ENCODE measurements around the gene HBG1.

HBG1 gene

DNA sequence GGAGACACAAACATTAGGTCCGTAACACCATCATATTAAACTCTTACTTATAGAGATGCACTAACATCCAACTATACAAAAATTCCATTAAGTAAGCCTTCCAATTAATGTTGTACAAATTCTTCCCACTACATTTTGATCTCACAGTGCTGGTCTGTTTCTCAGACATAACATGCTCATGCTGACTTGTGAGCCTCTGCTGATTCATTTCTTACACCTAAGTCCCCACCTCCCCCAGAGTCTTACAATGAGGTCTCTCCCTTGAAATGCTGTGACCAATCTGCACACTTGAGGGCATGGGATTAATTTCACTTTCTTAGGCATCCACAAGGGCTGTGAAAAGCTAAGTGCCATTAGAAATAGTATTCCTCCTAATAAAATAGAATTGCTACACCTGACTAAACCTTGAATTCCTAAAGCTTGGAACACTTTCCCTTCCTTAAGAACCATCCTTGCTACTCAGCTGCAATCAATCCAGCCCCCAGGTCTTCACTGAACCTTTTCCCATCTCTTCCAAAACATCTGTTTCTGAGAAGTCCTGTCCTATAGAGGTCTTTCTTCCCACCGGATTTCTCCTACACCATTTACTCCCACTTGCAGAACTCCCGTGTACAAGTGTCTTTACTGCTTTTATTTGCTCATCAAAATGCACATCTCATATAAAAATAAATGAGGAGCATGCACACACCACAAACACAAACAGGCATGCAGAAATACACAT is 2.0 kb downstream of the HBG1 start:
- no peak for DNase-seq (ENCODE audit: low read depth, low spot score)

DNA sequence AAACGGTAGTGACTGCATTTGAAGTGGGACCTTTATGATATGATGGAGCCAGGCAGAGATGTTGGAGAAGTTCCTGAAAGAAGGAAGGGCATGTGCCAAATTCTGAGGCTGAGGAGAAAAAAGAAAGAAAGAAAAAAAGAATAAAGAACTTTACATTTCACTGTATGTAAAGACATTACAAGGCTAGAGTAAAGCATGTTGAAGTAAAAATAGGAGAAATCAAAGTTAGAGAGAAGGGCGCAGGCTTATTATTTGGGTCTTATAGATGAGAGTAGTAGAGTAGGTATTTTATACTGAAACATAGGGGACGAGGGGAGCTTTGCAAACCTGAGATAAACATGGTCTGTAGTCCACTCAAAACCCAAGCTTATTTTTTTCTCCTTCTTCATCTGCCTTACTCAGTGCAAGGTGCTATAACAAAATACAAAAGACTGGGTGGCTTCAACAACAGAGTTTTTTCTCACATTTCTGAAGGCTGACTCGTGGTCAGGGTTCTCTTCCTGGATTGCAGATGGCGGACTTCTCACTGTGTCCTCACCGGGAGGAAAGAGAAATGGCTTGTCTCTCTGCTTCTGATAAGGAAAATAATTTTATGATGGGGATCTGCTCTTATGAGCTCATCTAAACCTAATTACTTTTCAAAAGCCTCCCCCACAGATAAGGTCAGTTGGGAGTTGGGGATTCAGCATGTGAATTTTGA is 2.7 kb downstream of the HBG1 start:
- DNase-seq (ENCODE audit: low read depth, low spot score): no peak

DNA sequence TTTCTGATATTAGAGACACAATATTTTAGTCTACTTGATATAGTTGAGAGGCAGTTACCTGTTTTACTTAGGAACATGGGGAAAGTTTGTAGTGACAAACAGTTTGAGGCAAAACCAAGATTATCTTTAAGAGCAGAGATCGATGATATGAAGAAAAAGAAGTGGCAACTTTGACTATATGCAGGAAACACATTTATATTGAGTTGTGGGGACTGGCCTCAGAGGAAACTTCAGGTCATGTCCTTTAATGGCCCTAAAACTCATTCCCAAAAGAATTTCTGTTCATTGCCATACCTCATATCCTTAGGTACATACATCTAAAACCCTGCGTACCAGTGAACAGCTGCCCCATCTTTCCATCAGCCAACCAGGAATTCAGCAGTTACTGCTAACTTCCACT is 4.5 kb downstream of the HBG1 start:
- DNase-seq (ENCODE audit: low read depth, low spot score): no peak

DNA sequence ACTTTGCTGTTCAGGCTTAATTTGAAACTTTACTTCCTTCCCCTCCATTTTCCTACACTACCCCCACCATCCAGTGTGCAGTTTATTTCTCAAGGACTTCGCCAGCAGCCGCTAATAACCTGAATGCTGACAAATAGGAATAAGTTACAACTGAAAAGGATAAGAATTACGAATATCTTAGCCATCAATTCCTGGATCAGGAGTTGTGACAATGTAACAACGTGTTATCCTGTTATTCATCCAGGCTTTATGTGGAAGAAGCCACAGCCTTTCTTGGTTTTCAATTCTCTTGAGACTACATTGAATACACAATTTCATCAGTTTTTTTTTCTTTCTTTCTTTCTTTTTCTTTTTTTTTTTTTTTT is 5.9 kb downstream of the HBG1 start:
- DNase-seq (ENCODE audit: low read depth, low spot score): no peak

DNA sequence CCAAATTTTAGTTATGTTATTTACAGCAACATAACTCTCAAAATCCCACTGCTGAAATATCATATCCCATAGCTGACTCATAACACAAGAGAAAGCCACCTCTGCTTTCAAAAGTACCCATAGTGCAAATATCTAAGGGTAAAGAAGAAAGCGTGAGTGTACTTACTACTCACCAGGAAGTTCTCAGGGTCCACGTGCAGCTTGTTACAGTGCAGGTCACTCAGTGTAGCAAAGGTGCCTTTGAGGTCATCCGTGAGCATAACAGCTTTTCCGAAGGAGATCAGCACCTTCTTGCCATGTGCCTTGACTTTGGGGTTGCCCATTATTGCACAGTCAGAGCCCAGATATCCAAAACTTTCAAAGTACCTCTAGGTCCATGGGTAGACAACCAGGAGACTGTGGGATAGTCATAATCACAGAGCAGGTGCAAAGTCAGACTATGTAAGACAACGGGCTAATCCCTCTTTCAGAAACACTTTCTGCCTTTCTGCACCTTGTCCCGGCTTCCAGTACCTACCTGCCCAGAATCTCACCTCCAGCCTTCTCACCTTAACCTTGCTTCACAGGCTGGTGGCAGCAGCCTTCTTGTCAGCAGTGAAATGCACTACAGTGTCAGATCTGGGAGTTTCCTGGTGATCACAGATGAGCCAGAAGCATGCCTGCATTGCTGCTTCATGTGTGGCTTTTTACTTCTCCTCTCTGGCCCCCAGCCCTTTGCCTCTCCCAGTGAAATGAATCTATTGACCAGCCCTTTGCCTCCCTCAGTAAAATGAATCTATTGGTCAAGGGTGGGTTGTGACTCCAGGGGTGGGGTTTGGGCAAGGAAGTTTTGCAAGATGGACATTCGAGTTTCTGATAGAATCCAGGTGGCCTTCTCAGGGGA is 6.5 kb downstream of the HBG1 start:
- DNase-seq (ENCODE audit: low read depth, low spot score): no peak

DNA sequence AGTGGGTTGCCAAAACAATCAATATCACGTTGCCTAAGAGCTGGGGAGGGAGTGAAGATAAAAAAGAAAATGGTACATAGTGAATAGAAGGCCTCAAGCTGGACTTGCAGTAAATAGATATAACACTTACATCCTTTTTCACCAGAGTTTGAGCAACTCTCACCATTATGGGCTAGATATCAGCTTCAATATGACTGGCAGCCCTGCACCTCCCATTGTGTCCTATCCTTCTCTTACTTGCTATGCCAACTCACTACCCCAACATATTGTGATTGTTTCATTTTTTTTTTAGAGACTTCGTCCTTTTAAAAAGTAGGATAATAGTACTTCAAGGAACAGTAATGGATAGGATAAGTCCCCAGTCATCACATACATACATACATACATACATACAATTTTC is 7.4 kb downstream of the HBG1 start:
- DNase-seq (ENCODE audit: low read depth, low spot score): no peak

DNA sequence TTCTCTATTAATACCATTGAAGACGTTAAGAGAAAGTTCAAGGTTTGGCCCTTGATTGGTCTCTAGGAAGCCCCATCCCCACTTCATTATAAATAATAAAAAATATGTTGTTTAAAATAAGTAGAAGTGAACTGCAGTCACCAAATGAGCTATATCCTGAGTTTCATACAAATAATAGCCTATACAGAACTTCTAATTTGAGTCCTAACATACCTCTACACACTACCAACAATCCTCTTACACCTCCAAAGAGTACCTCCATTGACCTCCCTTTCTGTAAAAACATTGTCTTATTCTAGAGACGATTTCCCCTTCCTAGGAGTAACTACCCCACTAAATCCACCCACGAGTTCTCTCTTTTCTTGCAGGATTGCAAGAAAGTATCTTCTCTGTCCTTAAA is 8.2 kb downstream of the HBG1 start:
- DNase-seq (ENCODE audit: low read depth, low spot score): no peak

DNA sequence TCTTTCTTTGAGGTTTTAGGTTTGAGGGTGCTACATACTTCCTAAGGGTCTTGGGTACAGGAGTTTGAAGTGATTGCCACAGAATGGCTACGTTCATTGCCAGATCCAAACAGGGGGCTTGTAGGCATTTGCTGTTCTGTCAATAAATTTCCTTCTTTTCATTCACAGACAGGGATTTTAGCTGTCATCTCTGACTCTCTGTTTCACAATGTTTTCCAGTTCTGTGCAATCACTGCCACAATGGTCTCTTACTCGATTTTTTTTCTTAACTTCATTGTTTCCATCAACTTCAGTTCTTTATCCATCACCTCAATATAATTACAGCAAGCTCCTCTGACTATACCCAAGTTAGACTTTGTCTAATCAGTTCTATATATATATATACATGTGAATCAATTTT is 9.2 kb downstream of the HBG1 start:
- DNase-seq (ENCODE audit: low read depth, low spot score): no peak

DNA sequence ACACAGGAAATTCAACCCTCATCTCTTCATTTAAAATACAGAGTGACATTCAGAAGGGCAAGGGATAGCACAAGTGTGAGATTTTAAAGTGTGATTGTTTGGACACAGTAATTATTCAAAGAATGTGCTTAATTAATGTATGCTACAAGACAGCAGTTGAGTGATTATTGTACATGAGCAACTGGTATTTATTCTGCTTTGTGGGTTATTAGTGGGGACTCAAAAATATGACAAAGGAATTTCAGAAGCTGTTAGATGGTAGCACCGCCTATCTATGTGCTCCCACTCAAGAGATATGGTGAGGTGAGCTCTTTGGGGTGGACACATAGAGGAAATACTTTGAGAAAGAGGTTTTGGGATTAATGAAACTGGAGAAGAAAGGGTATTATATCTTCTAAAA is 9.6 kb downstream of the HBG1 start:
- DNase-seq (ENCODE audit: low read depth, low spot score): no peak

DNA sequence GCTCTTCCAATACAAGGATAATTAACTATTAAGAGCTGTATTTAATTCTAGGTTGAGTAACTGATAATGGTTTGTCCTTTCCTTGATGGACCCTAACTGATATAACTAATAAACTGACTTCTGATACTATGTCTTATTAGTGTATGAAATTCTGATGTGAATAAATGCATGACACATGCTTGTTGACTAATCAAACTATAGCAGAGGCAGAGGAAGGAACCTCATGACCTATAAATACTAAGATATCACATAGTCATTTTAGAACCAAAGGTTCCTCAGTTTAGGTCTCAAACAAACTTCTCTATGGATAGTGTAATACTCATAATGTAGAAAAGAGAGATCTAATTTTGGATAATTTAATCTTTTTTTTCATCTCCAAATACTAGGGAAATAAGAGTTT is 10.6 kb downstream of the HBG1 start:
- DNase-seq (ENCODE audit: low read depth, low spot score): no peak

DNA sequence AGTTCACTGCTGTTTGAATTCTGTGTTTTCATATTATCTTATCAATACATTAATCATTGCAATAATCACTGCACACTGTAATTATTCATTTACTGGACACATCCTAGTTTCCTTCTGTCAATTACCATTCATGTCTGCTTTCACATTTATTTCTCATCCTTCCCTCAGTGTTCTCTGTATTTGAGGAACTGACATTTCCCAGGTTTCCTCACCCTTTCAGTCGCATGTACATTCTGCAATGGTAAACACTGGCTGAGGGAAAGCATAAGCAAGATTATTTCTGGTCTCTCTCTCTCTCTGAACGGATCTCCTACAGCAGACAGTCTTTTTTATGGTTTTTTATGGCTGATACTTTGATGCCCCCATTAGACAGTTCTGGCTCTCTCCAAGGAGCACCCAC is 11.2 kb downstream of the HBG1 start:
- no peak for DNase-seq (ENCODE audit: low read depth, low spot score)

DNA sequence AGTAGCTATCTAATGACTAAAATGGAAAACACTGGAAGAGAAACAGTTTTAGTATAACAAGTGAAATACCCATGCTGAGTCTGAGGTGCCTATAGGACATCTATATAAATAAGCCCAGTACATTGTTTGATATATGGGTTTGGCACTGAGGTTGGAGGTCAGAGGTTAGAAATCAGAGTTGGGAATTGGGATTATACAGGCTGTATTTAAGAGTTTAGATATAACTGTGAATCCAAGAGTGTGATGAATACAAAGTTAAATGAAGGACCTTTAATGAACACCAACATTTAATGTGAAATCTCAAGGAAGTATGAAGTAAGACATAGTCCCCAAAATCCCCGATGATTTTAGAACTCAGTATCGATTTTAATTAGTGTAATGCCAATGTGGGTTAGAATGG is 12.2 kb downstream of the HBG1 start:
- no peak for DNase-seq (ENCODE audit: low read depth, low spot score)

DNA sequence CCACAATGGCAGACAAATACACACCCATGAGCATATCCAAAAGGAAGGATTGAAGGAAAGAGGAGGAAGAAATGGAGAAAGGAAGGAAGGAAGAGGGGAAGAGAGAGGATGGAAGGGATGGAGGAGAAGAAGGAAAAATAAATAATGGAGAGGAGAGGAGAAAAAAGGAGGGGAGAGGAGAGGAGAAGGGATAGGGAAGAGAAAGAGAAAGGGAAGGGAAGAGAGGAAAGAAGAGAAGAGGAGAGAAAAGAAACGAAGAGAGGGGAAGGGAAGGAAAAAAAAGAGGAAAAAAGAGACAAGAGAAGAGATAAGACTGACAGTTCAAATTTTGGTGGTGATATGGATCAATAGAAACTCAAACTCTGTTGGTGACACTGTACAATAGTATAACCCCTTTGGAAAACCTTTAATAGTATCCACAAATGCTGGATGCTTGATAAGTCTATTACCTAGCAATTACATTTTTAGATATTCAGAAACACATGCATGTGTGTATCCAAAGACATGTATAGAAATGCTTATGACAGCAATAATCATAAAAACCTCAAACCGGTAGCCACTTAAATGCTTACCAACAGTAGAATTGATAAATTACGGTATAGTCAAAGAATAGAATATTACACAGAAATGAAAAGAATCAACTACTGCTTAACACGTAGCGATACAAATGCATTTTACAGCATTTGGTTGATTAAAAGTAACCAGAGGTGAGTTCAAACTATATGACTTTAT is 14.1 kb downstream of the HBG1 start:
- no peak for DNase-seq (ENCODE audit: low read depth, low spot score)

DNA sequence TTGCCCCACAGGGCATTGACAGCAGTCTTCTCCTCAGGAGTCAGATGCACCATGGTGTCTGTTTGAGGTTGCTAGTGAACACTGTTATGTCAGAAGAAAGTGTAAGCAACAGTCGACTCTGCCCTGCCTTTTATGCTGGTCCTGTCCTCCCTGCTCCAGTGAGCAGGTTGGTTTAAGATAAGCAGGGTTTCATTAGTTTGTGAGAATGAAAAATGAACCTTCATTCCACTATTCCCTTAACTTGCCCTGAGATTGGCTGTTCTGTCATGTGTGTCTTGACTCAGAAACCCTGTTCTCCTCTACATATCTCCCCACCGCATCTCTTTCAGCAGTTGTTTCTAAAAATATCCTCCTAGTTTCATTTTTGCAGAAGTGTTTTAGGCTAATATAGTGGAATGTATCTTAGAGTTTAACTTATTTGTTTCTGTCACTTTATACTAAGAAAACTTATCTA is 15.2 kb downstream of the HBG1 start, which contains the start of gene HBD:
Gene HBD (minus strand): TSS at position 103 of the 454 bp plus-strand sequence. CDS start 50 bp downstream, at position 53.
- no peak for DNase-seq (ENCODE audit: low read depth, low spot score)

DNA sequence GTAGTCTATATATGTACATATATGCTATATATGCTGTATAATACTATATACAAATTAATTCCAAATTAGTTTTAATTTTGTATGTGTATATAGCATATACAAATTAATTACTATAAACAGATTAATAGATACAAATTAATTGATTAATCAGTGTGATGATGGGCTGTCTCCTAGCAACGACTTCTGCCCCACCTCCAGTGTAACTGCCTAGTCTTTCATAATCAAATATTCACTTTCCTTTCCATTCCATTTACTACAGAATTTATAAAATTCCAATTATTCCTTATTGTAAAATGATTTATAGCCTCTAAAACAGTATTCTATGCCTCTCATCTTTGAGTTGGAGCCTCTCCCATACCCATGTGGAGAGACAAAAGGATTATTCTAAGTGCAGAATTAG is 16.4 kb downstream of the HBG1 start:
- DNase-seq (ENCODE audit: low read depth, low spot score): no peak

DNA sequence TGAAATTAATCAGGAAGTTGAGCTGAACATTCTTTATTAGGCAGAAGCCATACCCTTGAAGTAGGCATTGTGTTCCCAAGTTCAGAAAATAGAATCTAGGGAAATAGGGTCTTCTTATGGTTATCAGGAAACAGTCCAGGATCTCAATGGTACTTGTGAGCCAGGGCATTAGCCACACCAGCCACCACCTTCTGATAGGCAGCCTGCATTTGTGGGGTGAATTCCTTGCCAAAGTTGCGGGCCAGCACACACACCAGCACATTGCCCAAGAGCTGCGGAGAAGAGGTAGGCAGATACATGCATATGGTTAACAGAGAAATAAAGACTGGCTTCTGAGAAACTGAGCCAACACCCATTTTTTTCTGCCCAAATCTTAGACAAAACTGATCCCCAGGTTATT is 16.8 kb downstream of the HBG1 start:
- no peak for DNase-seq (ENCODE audit: low read depth, low spot score)

DNA sequence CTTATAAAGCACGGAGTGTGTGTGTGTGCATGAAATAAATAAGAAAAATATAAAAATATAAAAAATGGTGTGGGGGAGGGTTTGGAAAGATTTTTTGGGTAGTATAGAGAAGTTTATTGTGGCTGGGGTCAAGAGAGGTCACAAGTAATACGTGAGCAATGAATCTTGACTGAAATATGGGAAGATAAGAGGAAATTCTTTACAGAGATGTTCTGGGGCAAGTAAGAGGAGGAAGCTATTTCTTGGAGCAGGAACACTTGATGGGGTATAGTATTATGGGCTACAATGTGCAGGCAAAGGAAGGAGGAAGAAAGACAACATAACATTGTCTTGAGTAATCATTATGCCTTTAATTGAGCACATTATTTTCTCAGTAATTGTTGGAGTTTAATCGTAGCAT is 17.5 kb downstream of the HBG1 start:
- no peak for DNase-seq (ENCODE audit: low read depth, low spot score)

DNA sequence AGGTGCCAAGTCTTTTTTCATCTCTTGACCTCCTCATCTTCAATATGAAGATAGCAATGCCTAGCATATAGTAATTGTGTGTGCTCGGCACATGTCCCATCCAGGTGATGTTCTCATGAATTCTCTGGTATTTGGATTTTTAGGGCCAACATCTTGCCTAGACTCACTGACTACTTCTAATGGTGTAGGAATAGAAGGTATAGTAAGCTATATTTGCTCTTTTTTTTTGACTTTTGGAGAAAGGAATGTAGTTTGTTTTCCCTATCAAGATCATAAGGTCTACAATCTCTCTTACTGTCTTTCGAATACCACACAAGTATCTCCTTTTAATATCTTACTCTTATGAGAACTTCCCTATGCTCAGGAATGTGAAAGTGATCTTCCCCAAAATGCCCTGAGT is 18.5 kb downstream of the HBG1 start:
- no peak for DNase-seq (ENCODE audit: low read depth, low spot score)

DNA sequence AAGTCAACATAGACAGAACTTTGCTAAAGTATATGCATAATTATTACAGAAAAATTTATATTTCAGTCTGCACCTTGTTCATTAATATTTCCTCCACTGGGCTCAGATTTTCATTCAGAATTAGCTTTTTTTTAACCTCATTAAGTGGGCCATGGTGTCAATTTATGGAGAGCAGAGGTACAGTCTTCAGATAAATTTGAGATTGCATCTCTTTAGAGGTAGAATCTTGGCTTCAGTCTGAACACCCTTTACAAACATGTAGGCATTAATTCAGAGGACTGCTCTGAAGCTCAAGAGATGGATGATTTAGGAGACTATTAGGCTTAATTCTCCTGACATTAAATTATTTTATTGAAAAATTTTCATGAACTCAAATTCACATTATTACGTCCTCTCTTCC is 19.4 kb downstream of the HBG1 start:
- no peak for DNase-seq (ENCODE audit: low read depth, low spot score)

DNA sequence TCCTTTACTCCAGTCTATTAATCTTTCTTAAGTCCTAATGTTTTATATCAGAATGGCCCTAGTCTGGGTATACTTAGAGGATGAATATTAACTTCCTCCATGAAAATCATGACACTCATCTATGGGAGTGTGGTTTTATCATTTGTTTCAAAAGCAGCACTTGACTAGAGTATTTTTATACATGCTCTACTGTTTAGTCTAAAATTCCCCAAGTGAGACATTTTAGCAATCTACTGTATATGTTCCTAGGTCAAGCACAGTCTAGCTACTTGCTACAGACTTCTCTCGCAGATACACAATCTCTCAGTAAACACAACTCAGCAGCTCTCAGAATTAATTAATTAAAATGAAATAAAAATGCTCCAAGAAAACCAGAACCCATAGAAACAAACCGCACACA is 19.9 kb downstream of the HBG1 start:
- DNase-seq (ENCODE audit: low read depth, low spot score): no peak

DNA sequence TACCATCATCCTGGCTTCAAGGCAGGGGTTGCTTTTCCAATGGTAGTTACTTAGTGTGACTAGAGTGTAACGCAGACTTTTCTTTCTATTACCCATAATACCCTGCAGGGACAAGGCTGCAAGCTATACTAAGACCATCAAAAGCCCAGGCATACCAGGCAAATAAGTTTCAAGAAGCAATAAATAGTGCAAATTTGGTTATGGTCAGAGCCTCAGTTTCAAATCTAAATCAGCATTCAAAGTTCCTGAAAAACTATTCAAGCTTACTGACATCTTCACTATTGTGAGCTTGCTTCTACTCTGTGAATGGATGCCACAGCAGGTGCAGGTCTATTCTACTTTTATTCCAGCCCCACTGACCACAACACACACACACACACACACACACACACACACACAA is 20.3 kb downstream of the HBG1 start:
- no peak for DNase-seq (ENCODE audit: low read depth, low spot score)

DNA sequence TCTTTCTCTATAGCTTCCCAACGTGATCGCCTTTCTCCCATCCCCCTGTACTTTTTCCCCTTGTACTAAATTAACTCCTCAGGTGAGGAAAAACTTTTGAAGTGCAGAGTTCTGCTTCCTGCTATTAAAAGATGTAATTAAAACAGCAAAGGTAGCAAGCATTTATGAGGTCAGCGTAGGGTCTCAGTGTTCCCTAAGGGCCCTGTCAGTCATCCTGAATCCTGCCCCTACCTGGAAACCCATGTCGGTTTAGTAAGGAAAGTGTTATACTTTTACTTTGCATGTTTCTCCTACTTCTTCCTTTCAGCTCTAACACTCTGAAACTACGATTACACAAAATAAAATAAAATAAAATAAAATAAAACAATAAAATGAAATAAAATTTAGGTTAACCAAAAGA is 21.5 kb downstream of the HBG1 start:
- DNase-seq (ENCODE audit: low read depth, low spot score): no peak

All from smooth muscle cell of the brain vasculature (primary cell).